Left ventricle myocardium inferior (tissue), 1 donor: ENCODE data around the gene MYBPC3. TPM values are rescaled to one million over a fixed set of nuclear protein-coding genes. Genes with fewer than 3 reads are reported as not detected.

ENCODE experiments used
- DNase-seq: peaks from one replicate; pipeline ENCODE4 v3.0.0-alpha.2; 2020
- H3K27ac ChIP-seq: fragments of 200-600 bp; replicated peaks from 2 replicates; pipeline ENCODE4 v1.8.0; 2021
- H3K27me3 ChIP-seq: fragments of 200-600 bp; 2 replicates; pipeline ENCODE4 v1.8.0; 2021; ENCODE audit warnings: low read depth
- H3K36me3 ChIP-seq: fragments of 200-600 bp; 2 replicates; pipeline ENCODE4 v1.8.0; 2021
- H3K4me1 ChIP-seq: fragments of 200-600 bp; 2 replicates; pipeline ENCODE4 v1.8.0; 2021
- H3K4me3 ChIP-seq: fragments of 200-600 bp; 2 replicates; pipeline ENCODE4 v1.8.0; 2021; ENCODE audit warnings: mild to moderate bottlenecking, moderate library complexity
- H3K9me3 ChIP-seq: fragments of 200-600 bp; replicated peaks from 2 replicates; pipeline ENCODE4 v1.8.0; 2021
- intact Hi-C: fragments of 100-400 bp; cut with micrococcal nuclease; formaldehyde crosslinking; loops from one replicate; pipeline ENCODE4 v1.11.0; 2022
- total RNA-seq: library from RNA; stranded (reverse); fragmentation: NEBNext Ultra II Directional; extraction: Animal tissue kit (Norgen Biotek cat#: 25700); gene quantifications from one replicate; pipeline ENCODE4 v1.2.1, GENCODE V29; 2021
- TF ChIP-seq, protein P1 (sequence below): fragments of 200-600 bp; IDR thresholded peaks from 2 replicates; pipeline ENCODE4 v1.8.0; 2021; ENCODE audit warnings: antibody characterized with exemption, mild to moderate bottlenecking, borderline replicate concordance
- donor health status: DM: no; HTN: yes; CAD: no; lungs with severe emphysema.

The MYBPC3 gene
- total RNA-seq, 1 donor from 2014 or later, result 2,538 TPM

DNA sequence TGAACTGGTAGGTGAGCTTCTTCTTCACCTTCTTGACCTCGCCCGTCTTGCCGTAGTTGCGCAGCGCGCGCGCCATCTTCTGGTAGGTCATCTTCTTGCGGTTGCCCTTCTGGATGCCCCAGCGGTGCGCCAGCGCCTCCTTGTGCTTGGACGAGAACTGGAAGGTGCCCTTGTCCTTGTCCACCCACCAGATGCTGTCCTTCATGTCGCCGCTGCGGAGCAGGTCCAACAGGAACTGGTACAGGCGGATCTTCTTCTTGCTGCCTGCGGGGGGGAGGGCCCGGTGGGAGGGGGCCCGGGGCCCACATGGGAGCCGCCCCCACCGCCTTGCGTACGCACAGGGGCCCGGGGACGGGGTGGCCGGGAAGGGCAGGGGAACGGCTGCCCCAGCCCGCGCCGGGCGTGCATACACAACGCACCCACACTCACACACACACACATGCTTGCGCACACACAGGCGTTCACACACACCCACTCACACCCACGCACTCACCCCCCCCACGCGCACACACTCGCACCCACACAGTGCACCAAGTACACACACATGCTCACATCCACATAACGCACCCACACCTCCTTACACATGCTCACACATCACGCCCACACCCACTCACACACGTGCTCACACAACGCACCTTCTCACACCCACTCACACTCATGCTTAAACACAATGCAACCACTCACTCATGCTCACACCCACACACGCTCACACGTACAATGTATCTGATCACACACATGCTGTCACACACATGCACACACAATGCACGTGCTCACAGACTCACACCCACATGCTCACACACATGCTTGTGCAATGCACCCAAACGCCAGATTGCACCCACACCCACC lies 3.0 kb upstream of the MYBPC3 start:
- H3K27me3 ChIP-seq, result no peaks in the 10 kb centered on the region
- H3K27ac ChIP-seq, result peak overlapping the region; percentile 97
- no peaks in the 10 kb centered on the region for H3K9me3 ChIP-seq
- peak; percentile 96 for DNase-seq
- H3K4me3 ChIP-seq, result peak overlapping the region; percentile 72
- peaks cover 12% of the 10 kb centered on the region for H3K36me3 ChIP-seq
- peaks cover 24% of the 10 kb centered on the region for H3K4me1 ChIP-seq
- intact Hi-C loops, result no loop called here
- TF ChIP-seq, protein P1, sequence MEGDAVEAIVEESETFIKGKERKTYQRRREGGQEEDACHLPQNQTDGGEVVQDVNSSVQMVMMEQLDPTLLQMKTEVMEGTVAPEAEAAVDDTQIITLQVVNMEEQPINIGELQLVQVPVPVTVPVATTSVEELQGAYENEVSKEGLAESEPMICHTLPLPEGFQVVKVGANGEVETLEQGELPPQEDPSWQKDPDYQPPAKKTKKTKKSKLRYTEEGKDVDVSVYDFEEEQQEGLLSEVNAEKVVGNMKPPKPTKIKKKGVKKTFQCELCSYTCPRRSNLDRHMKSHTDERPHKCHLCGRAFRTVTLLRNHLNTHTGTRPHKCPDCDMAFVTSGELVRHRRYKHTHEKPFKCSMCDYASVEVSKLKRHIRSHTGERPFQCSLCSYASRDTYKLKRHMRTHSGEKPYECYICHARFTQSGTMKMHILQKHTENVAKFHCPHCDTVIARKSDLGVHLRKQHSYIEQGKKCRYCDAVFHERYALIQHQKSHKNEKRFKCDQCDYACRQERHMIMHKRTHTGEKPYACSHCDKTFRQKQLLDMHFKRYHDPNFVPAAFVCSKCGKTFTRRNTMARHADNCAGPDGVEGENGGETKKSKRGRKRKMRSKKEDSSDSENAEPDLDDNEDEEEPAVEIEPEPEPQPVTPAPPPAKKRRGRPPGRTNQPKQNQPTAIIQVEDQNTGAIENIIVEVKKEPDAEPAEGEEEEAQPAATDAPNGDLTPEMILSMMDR, result peak; percentile 93

DNA sequence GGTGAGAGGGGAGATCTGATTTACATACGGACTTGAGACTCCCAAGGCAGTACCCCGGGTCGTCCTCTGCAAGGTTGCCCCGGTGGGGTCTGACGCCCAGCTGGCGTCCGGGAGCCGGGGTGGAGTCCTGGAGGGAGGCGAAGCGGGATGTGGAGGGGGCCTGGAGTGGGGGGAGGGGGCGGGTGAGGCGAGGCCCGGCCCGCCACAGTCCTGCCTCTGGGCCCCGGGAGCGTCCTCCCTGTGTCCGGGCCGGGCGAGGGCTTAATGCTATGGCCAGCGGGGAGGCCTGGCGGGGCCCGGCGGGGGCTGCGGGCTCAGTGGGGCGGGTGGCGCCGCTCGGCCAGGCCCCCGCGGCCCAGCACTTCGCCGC lies 2.4 kb upstream of the MYBPC3 start:
- DNase-seq, result no peak
- Histone ChIP-seq H3K36me3 (peaks cover 18% of the 10 kb centered on the region), H3K9me3 (no peaks in the 10 kb centered on the region), H3K4me1 (peaks cover 25% of the 10 kb centered on the region), H3K27ac (peak overlapping the region; percentile 97), H3K27me3 (no peaks in the 10 kb centered on the region), H3K4me3 (peak overlapping the region; percentile 72)
- intact Hi-C loops, result no loop called here
- TF ChIP-seq, protein P1, result no peak

DNA sequence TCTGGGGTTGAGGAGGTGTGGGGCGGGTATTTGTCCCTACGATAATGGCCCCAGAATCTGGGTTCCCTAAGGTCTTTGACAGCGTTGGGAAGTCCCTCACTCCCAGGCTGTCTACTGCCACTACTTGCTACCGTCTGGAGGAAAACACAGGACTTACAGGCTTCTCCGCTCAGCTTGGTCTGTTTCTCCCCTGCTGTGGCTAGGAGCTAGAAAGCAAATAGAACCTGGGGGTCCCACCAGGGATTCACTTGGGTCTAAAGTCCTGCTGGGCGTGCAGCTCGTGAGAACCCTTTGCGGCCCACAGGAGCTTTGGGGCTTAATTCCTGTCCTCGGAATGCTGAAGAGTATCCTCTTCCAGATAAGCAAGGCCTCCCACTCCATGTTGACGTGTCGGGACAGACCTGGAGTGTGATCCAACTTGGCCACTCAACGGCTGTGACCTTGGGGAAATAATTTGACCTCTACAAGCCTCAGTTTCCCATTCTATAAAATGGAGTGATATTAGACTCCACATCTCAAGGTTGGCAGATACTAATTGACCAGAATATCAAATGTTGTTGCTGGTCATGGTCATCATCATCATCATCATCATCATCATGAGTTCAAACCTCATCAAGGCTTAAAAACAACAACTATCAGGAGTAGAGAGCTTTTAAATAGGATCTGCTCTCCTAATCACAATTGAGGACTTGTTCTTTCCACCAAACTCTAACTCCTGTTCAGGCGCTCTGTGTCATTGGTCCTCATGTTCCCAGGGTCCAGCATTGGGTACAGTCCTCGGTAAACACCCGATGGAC lies 1.7 kb upstream of the MYBPC3 start:
- Histone ChIP-seq H3K27me3 (no peaks in the 10 kb centered on the region), H3K27ac (peak overlapping the region; percentile 97), H3K36me3 (peaks cover 23% of the 10 kb centered on the region), H3K4me1 (peaks cover 28% of the 10 kb centered on the region), H3K9me3 (no peaks in the 10 kb centered on the region), H3K4me3 (peak overlapping the region; percentile 72)
- intact Hi-C loops, result no loop called here
- TF ChIP-seq, protein P1, result no peak
- DNase-seq, result no peak

DNA sequence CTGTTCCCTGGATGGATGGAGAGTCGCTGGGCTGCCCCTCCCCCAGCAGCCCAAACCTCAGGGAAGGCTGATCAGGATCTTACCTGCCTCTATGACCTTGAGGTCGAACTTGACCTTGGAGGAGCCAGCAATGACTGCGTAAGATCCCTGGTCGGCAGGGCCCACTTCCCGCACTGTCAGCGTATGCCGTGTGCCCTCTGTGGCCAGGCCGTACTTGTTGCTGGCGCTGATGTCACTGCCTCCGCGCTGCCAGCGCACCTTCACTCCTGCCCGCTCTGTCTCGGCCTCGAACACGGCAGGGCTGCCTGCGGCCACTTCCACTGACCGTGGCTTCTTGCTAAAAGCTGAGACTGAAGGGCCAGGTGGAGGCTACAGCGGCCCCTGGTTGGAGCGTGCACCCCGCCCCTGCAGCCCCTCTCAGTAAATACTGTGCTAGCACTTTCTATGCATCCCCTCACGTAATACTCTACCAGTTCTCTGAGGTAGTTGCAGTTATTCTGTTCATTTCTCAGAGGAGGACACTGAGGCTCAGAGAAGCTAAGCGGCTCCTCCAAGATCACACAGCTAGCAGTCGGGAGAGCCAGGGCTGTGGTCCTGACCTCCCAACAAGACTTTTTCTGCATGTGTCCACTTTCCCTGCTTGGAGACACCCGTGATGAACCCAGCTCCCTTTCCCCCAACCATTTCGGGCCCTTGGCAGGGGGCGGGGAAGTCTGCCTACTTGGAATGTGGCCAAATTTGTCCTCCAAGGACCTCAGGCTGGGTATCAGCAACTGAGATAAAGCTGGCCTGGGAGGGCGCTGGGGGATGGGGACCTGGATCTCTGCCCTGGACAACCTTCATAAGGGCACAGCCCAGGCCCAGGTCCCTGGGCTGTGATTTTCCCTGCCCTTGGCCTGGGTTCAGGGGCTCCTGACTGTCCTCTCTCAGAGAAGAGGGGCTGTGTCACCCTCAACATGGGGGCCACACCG lies 1.1 kb downstream of the MYBPC3 start:
- intact Hi-C loops, result no loop called here
- Histone ChIP-seq H3K27ac (peak overlapping the region; percentile 97), H3K4me3 (peak overlapping the region; percentile 77), H3K4me1 (peaks cover 48% of the 10 kb centered on the region), H3K27me3 (no peaks in the 10 kb centered on the region), H3K9me3 (no peaks in the 10 kb centered on the region), H3K36me3 (peaks cover 39% of the 10 kb centered on the region)
- peak; percentile 82 for DNase-seq
- TF ChIP-seq, protein P1, result no peak

DNA sequence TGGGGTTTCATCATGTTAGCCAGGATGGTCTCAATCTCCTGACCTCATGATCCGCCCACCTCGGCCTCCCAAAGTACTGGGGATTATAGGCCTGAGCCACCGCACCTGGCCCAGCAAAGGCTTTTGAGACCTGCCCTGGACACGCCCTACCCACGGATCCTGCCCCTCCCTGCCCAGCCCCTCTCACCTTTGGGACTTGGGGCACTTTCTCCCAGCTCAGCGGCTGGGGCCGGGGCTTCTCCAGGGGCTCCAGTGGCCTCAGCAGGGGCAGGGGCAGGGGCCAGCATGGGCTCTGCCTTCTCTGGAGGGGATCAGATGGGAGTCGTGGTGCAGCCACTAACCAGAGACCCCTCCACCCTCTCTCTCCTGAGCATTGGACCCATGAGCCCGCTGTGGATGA lies 2.2 kb downstream of the MYBPC3 start:
- Histone ChIP-seq H3K36me3 (peaks cover 50% of the 10 kb centered on the region), H3K27me3 (no peaks in the 10 kb centered on the region), H3K27ac (peak overlapping the region; percentile 97), H3K9me3 (no peaks in the 10 kb centered on the region), H3K4me3 (peak overlapping the region; percentile 77), H3K4me1 (peaks cover 57% of the 10 kb centered on the region)
- intact Hi-C loops, result no loop called here
- no peak for DNase-seq
- TF ChIP-seq, protein P1, result no peak
